ENCODE data around the gene GALNS. TPM values are rescaled to one million over a fixed set of nuclear protein-coding genes. Genes with fewer than 3 reads are reported as not detected.

Gene GALNS
- total and polyA plus RNA-seq, 2 of the 13 experiments (the other 11 are each of a cell fraction or from before 2014, with no cell fraction given): 9.2 to 9.8 TPM

DNA sequence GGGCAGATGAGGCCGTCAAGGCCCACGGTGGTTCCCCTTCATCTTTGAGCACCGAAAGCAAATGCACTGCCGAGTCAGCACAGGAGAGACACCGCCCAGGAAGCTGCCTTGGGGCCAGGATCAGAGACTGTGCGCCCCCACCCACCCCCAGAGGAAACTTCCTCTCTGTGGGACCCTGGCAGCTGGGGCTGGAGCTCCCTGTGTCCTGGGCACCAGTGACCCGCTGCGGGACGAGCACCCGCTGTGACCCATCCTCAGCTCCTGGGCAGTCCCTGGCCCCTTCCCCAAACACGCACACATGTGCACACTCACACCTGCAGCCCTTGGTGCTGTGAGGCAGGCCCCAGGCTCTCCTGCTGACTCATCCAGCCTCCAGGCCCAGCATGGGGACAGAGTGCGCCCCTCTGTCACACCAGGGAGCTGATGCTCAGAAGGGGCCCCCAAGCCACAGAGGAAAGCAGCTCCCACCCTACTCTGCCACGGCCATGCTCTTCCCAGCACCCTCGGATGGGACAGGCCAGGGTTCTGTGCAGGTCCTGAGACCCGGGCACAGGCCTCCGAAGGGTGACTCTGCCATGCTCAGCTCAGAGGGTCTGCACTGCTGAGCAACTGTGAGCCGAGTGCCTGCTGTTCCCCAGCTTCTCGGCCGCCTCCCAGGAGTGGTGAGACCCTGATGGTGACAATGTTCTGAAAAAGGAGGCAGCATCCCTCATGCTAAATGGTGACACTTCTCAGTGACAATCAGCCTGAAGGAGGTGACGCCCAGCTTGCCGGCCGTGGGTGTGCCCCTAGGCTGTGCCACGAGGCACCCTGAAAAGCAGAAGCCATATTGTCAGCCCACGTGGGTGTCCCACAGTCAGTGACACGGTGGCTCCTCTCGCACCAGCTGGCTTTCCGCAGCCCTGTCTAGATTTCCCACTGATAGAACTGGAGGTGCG, 75.3 kb downstream of the GALNS start (continued):
- no peak for TF ChIP-seq FIP1L1 (IDR thresholded peaks at IDR 0.05; ENCODE audit: borderline replicate concordance, insufficient read depth, low read depth, low read length)
- TF ChIP-seq AGO2 (optimal IDR thresholded peaks at IDR 0.05; ENCODE audit: low read depth, low read length): peak; percentile 86
- TF ChIP-seq, protein P1, sequence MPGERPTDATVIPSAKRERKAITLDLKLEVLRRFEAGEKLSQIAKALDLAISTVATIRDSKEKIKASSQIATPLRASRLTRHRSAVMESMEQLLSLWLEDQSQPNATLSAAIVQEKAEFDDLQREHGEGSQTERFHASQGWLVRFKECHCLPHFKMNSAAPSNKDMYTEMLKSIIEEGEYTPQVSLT (CRISPR knock-in tag; IDR thresholded peaks at IDR 0.05; ENCODE audit: borderline replicate concordance, low read depth): no peak
- TF ChIP-seq RBFOX2 (IDR thresholded peaks at IDR 0.05; ENCODE audit: low read depth, low read length): peak; percentile 48
- TF ChIP-seq, protein P2, sequence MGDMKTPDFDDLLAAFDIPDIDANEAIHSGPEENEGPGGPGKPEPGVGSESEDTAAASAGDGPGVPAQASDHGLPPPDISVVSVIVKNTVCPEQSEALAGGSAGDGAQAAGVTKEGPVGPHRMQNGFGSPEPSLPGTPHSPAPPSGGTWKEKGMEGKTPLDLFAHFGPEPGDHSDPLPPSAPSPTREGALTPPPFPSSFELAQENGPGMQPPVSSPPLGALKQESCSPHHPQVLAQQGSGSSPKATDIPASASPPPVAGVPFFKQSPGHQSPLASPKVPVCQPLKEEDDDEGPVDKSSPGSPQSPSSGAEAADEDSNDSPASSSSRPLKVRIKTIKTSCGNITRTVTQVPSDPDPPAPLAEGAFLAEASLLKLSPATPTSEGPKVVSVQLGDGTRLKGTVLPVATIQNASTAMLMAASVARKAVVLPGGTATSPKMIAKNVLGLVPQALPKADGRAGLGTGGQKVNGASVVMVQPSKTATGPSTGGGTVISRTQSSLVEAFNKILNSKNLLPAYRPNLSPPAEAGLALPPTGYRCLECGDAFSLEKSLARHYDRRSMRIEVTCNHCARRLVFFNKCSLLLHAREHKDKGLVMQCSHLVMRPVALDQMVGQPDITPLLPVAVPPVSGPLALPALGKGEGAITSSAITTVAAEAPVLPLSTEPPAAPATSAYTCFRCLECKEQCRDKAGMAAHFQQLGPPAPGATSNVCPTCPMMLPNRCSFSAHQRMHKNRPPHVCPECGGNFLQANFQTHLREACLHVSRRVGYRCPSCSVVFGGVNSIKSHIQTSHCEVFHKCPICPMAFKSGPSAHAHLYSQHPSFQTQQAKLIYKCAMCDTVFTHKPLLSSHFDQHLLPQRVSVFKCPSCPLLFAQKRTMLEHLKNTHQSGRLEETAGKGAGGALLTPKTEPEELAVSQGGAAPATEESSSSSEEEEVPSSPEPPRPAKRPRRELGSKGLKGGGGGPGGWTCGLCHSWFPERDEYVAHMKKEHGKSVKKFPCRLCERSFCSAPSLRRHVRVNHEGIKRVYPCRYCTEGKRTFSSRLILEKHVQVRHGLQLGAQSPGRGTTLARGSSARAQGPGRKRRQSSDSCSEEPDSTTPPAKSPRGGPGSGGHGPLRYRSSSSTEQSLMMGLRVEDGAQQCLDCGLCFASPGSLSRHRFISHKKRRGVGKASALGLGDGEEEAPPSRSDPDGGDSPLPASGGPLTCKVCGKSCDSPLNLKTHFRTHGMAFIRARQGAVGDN (CRISPR knock-in tag; IDR thresholded peaks at IDR 0.05): peak; percentile 65
- TF ChIP-seq, protein P3, sequence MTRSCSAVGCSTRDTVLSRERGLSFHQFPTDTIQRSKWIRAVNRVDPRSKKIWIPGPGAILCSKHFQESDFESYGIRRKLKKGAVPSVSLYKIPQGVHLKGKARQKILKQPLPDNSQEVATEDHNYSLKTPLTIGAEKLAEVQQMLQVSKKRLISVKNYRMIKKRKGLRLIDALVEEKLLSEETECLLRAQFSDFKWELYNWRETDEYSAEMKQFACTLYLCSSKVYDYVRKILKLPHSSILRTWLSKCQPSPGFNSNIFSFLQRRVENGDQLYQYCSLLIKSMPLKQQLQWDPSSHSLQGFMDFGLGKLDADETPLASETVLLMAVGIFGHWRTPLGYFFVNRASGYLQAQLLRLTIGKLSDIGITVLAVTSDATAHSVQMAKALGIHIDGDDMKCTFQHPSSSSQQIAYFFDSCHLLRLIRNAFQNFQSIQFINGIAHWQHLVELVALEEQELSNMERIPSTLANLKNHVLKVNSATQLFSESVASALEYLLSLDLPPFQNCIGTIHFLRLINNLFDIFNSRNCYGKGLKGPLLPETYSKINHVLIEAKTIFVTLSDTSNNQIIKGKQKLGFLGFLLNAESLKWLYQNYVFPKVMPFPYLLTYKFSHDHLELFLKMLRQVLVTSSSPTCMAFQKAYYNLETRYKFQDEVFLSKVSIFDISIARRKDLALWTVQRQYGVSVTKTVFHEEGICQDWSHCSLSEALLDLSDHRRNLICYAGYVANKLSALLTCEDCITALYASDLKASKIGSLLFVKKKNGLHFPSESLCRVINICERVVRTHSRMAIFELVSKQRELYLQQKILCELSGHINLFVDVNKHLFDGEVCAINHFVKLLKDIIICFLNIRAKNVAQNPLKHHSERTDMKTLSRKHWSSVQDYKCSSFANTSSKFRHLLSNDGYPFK (CRISPR knock-in tag; IDR thresholded peaks at IDR 0.05; ENCODE audit: borderline replicate concordance): no peak
- peak; percentile 74; the same call in 1 of the 2 replicates for TF ChIP-seq ZNF768 (CRISPR knock-in tag; IDR thresholded peaks at IDR 0.05)
- no peak for TF ChIP-seq KLF11 (CRISPR knock-in tag; IDR thresholded peaks at IDR 0.05)
- TF ChIP-seq, protein P4, sequence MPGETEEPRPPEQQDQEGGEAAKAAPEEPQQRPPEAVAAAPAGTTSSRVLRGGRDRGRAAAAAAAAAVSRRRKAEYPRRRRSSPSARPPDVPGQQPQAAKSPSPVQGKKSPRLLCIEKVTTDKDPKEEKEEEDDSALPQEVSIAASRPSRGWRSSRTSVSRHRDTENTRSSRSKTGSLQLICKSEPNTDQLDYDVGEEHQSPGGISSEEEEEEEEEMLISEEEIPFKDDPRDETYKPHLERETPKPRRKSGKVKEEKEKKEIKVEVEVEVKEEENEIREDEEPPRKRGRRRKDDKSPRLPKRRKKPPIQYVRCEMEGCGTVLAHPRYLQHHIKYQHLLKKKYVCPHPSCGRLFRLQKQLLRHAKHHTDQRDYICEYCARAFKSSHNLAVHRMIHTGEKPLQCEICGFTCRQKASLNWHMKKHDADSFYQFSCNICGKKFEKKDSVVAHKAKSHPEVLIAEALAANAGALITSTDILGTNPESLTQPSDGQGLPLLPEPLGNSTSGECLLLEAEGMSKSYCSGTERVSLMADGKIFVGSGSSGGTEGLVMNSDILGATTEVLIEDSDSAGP (CRISPR knock-in tag; IDR thresholded peaks at IDR 0.05; ENCODE audit: borderline replicate concordance): peak; percentile 22; the same call in 1 of the 2 replicates
- TF ChIP-seq SIX4 (CRISPR knock-in tag; IDR thresholded peaks at IDR 0.05): no peak
- no peak for TF ChIP-seq EED (CRISPR knock-in tag; IDR thresholded peaks at IDR 0.05)
- TF ChIP-seq HNRNPL (IDR thresholded peaks at IDR 0.05; ENCODE audit: low read depth, low read length): peak; percentile 69; the same call in 1 of the 2 replicates
- TF ChIP-seq ZFX (CRISPR knock-in tag; IDR thresholded peaks at IDR 0.05; ENCODE audit: low read depth): peak; percentile 33; the same call in 1 of the 2 replicates
- peak; percentile 84 for TF ChIP-seq FOSL2 (CRISPR knock-in tag; IDR thresholded peaks at IDR 0.05)
- TF ChIP-seq, protein P5, sequence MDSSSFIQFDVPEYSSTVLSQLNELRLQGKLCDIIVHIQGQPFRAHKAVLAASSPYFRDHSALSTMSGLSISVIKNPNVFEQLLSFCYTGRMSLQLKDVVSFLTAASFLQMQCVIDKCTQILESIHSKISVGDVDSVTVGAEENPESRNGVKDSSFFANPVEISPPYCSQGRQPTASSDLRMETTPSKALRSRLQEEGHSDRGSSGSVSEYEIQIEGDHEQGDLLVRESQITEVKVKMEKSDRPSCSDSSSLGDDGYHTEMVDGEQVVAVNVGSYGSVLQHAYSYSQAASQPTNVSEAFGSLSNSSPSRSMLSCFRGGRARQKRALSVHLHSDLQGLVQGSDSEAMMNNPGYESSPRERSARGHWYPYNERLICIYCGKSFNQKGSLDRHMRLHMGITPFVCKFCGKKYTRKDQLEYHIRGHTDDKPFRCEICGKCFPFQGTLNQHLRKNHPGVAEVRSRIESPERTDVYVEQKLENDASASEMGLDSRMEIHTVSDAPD (CRISPR knock-in tag; IDR thresholded peaks at IDR 0.05): no peak
- TF ChIP-seq NFE2 (CRISPR knock-in tag; IDR thresholded peaks at IDR 0.05): peak; percentile 75; the same call in 1 of the 2 replicates
- peak; percentile 50; the same call in 1 of the 2 replicates for TF ChIP-seq NFE2L1 (CRISPR knock-in tag; IDR thresholded peaks at IDR 0.05; ENCODE audit: borderline replicate concordance)
